HG03039 (cell line): ENCODE data around the gene PLAAT3.
"Not testable (repeated sequence)": the region's sequence is repeated elsewhere in the genome, so short reads cannot be mapped to it uniquely, and the experiment has no call there.

Experiments
- ATAC-seq: cut with Tn5 transposase; IDR thresholded peaks from one replicate; pipeline ENCODE4 v1.9.1; 2021; ENCODE audit warnings: mild to moderate bottlenecking, moderate library complexity; ENCODE audit not compliant: unreplicated experiment

The PLAAT3 gene

GRCh38 chr11:63569570-63569969 lies 44.7 kb downstream of the PLAAT3 start:
- no peak for ATAC-seq

- ATAC-seq: peak; percentile 72
These were observed 47.0 kb downstream of the PLAAT3 start for GRCh38 chr11:63567044-63567840.

- no peak for ATAC-seq
These were observed 49.4 kb downstream of the PLAAT3 start for GRCh38 chr11:63564784-63565350.

- ATAC-seq: peak; percentile 67
These were observed 50.0 kb downstream of the PLAAT3 start for GRCh38 chr11:63564056-63564774.

GRCh38 chr11:63563201-63564055 lies 50.8 kb downstream of the PLAAT3 start, which contains the start of gene PLAAT2:
Gene PLAAT2, minus strand, starts transcription at chr11:63563379. Its CDS starts 55 bp downstream, at chr11:63563324.
- no peak for ATAC-seq

- no peak for ATAC-seq
These were observed 53.6 kb downstream of the PLAAT3 start for GRCh38 chr11:63560506-63561180.

- no peak for ATAC-seq
These were observed 55.6 kb downstream of the PLAAT3 start for GRCh38 chr11:63558459-63559157.

- no peak for ATAC-seq
These were observed 56.7 kb downstream of the PLAAT3 start for GRCh38 chr11:63557570-63557969.

GRCh38 chr11:63556404-63557013 lies 57.7 kb downstream of the PLAAT3 start:
- no peak for ATAC-seq

GRCh38 chr11:63554877-63555223 lies 59.4 kb downstream of the PLAAT3 start:
- ATAC-seq: no peak

GRCh38 chr11:63553759-63554158 lies 60.5 kb downstream of the PLAAT3 start:
- no peak for ATAC-seq

GRCh38 chr11:63552921-63553320 lies 61.3 kb downstream of the PLAAT3 start:
- no peak for ATAC-seq

- ATAC-seq: no peak
These were observed 62.4 kb downstream of the PLAAT3 start for GRCh38 chr11:63551889-63552266.

- ATAC-seq: no peak
These were observed 62.9 kb downstream of the PLAAT3 start for GRCh38 chr11:63551091-63551888.

- not testable (repeated sequence) for ATAC-seq
These were observed 64.0 kb downstream of the PLAAT3 start for GRCh38 chr11:63550156-63550700.

GRCh38 chr11:63549411-63549810 lies 64.8 kb downstream of the PLAAT3 start:
- no peak for ATAC-seq

GRCh38 chr11:63548178-63548577 lies 66.1 kb downstream of the PLAAT3 start:
- no peak for ATAC-seq

GRCh38 chr11:63547061-63547460 lies 67.2 kb downstream of the PLAAT3 start:
- ATAC-seq: no peak
